OCI-M2 (cell line): Measurements from ENCODE around the gene PSTPIP2.

ENCODE experiments used
- DNase-seq: peaks from one replicate; lab custom pipeline; 2025; ENCODE audit not compliant: unreplicated experiment; lab: John Stamatoyannopoulos, UW

PSTPIP2 gene

DNA sequence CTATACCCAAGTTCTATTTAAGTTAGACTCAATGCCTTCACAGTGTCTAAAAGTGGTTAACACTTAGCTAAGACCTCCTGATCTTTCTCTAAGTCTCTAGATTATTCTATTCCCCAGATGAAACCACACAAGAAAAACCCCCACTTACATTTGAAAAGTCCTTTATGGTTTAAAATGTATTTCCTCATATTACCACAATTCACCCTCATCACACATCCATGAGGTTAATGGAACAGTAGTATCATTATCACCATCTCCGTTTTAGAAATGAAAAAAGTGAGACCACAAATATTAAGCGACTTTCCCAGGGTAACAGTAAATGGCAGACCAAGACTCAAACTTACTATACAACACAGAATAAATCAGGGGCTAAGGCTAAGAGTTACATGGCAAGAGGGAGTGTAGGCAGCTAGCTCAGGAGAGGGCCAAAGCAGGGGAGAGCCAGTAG, 133.5 kb downstream of the PSTPIP2 start:
- DNase-seq, result no peak

DNA sequence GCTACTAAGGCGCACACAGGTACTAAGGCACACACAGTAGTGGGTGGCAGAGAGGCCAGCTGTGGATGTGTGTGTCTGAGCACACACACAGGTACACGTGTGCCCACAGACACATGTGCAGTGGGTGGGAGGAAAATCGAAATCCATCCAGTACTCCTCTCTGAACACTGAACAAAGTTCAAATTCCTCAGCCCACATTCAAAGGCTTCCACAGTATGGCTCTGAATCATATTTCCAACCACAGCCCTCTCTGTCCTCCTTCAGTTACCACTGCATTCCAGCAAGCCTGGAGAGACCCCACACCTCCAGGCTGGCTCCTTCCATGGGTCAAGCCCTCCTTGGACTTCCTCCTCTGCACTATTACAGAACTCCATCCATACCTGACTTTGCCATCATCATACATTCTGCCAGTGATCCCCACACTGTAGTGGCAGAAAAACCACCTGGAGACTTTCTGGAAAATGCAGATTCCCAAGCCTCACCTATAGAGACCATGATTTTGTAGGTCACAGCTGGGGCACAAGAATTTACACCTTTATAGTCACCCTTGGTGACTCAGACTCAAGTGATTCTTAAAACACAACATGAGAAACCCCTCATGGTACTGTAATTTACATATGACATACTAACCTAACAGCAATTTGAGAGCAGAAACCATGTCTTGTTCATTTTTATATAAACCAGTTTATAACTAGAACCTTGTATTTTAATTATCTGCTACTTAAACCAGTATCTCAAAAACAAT, 136.3 kb downstream of the PSTPIP2 start:
- DNase-seq, result no peak
